HG03469 (cell line): ENCODE data around the gene THAP9.
A peak's percentile ranks its signal among the peaks of the same experiment; 100 is the strongest.
"Not testable (repeated sequence)": the region's sequence is repeated elsewhere in the genome, so short reads cannot be mapped to it uniquely, and the experiment has no call there.

Source experiments
- ATAC-seq: cut with Tn5 transposase; IDR thresholded peaks from one replicate; pipeline ENCODE4 v1.9.1; 2021; ENCODE audit warnings: mild to moderate bottlenecking, moderate library complexity, moderate number of reproducible peaks; ENCODE audit not compliant: unreplicated experiment

The THAP9 gene

GRCh38 chr4:82900411-82901182, at the start of gene THAP9:
Gene THAP9, plus strand, starts transcription at chr4:82900735. Its CDS starts 68 bp downstream, at chr4:82900803.
- peak; percentile 80 for ATAC-seq

GRCh38 chr4:82851318-82851717, 49.2 kb upstream of the THAP9 start:
- no peak for ATAC-seq

- no peak for ATAC-seq
These were observed 48.4 kb upstream of the THAP9 start for GRCh38 chr4:82851885-82852750.

GRCh38 chr4:82852751-82853285, 47.7 kb upstream of the THAP9 start:
- no peak for ATAC-seq

GRCh38 chr4:82860487-82860886, 40.0 kb upstream of the THAP9 start:
- ATAC-seq, result not testable (repeated sequence)

- ATAC-seq, result no peak
These were observed 39.0 kb upstream of the THAP9 start for GRCh38 chr4:82861529-82861928.

- no peak for ATAC-seq
These were observed 36.1 kb upstream of the THAP9 start for GRCh38 chr4:82864336-82864979.

GRCh38 chr4:82865592-82865991, 34.9 kb upstream of the THAP9 start:
- ATAC-seq, result no peak

- ATAC-seq, result not testable (repeated sequence)
These were observed 34.5 kb upstream of the THAP9 start for GRCh38 chr4:82866033-82866432.

- ATAC-seq, result no peak
These were observed 33.7 kb upstream of the THAP9 start for GRCh38 chr4:82866706-82867385.

- ATAC-seq, result no peak
These were observed 32.0 kb upstream of the THAP9 start for GRCh38 chr4:82868572-82868971.

GRCh38 chr4:82885410-82885809, 15.1 kb upstream of the THAP9 start:
- no peak for ATAC-seq

GRCh38 chr4:82886147-82886942, 14.2 kb upstream of the THAP9 start:
- no peak for ATAC-seq

- ATAC-seq, result no peak
These were observed 11.2 kb upstream of the THAP9 start for GRCh38 chr4:82889287-82889686.

GRCh38 chr4:82890528-82890900, 10.0 kb upstream of the THAP9 start:
- ATAC-seq, result peak; percentile 27

- peak; percentile 80 for ATAC-seq
These were observed 9.4 kb upstream of the THAP9 start, which contains the start of gene SEC31A for GRCh38 chr4:82890901-82891706. Gene SEC31A, minus strand, starts transcription at chr4:82891153. Its CDS starts 9,217 bp downstream, at chr4:82881936.

GRCh38 chr4:82891707-82892466, 8.6 kb upstream of the THAP9 start:
- ATAC-seq, result no peak

GRCh38 chr4:82892467-82892802, 8.1 kb upstream of the THAP9 start:
- ATAC-seq, result no peak
